Non-pigmented ciliary epithelial cell (primary cell): ENCODE measurements around the gene C18orf32.
"Not testable (repeated sequence)": the region's sequence is repeated elsewhere in the genome, so short reads cannot be mapped to it uniquely, and the experiment has no call there.

ENCODE experiments used
- DNase-seq: peaks from one replicate; pipeline ENCODE4 v3.0.0-alpha.2; 2010; ENCODE audit warnings: low read depth

Gene C18orf32

GRCh38 chr18:49486953-49487710 lies at the start of gene C18orf32:
C18orf32 (minus strand) TSS chr18:49487234; CDS start chr18:49483748, 3,486 bp downstream.
- DNase-seq, result peak; percentile 64

GRCh38 chr18:49534846-49535601 lies 48.0 kb upstream of the C18orf32 start:
- DNase-seq, result no peak

GRCh38 chr18:49531678-49532153 lies 44.7 kb upstream of the C18orf32 start:
- no peak for DNase-seq

- DNase-seq, result no peak
These were observed 42.6 kb upstream of the C18orf32 start for GRCh38 chr18:49529596-49529995.

- no peak for DNase-seq
These were observed 40.7 kb upstream of the C18orf32 start for GRCh38 chr18:49527631-49528327.

- no peak for DNase-seq
These were observed 38.9 kb upstream of the C18orf32 start for GRCh38 chr18:49525981-49526380.

- no peak for DNase-seq
These were observed 37.9 kb upstream of the C18orf32 start for GRCh38 chr18:49524951-49525350.

- DNase-seq, result no peak
These were observed 37.3 kb upstream of the C18orf32 start for GRCh38 chr18:49524349-49524748.

- not testable (repeated sequence) for DNase-seq
These were observed 36.6 kb upstream of the C18orf32 start for GRCh38 chr18:49523580-49524093.

- no peak for DNase-seq
These were observed 34.3 kb upstream of the C18orf32 start for GRCh38 chr18:49521216-49521835.

GRCh38 chr18:49520661-49521145 lies 33.7 kb upstream of the C18orf32 start:
- DNase-seq, result no peak

- DNase-seq, result no peak
These were observed 32.3 kb upstream of the C18orf32 start for GRCh38 chr18:49519101-49519971.

- DNase-seq, result no peak
These were observed 30.4 kb upstream of the C18orf32 start for GRCh38 chr18:49517483-49517882.

- no peak for DNase-seq
These were observed 28.5 kb upstream of the C18orf32 start for GRCh38 chr18:49515516-49515915.

- DNase-seq, result not testable (repeated sequence)
These were observed 28.0 kb upstream of the C18orf32 start for GRCh38 chr18:49515003-49515402.

GRCh38 chr18:49514577-49514976 lies 27.5 kb upstream of the C18orf32 start:
- DNase-seq, result no peak

- DNase-seq, result not testable (repeated sequence)
These were observed 25.8 kb upstream of the C18orf32 start for GRCh38 chr18:49512876-49513275.

- DNase-seq, result no peak
These were observed 23.5 kb upstream of the C18orf32 start for GRCh38 chr18:49510393-49511115.

GRCh38 chr18:49506438-49506837 lies 19.4 kb upstream of the C18orf32 start:
- not testable (repeated sequence) for DNase-seq

GRCh38 chr18:49503931-49504330 lies 16.9 kb upstream of the C18orf32 start:
- no peak for DNase-seq
